ENCODE measurements around the gene MBP. TPM values are rescaled to one million over a fixed set of nuclear protein-coding genes. Genes with fewer than 3 reads are reported as not detected.

The MBP gene
- total and polyA plus RNA-seq, 4 donors = 619 to 2,945 (median 1,632) TPM

- Histone ChIP-seq H3K4me3 (ENCODE audit: low read depth, low read length) (no peak overlapping the region), H3K9me3 (ENCODE audit: control insufficient read depth, insufficient read depth, low read length) (no peaks in the 10 kb centered on the region), H3K4me1 (ENCODE audit: control insufficient read depth, insufficient read depth, low read length) (no peaks in the 10 kb centered on the region), H3K27ac (ENCODE audit: low read depth, low read length) (no peak overlapping the region), H3K27me3 (ENCODE audit: control insufficient read depth, insufficient read depth, low read length) (no peaks in the 10 kb centered on the region), H3K36me3 (ENCODE audit: control insufficient read depth, insufficient read depth, low read length) (peaks cover 37% of the 10 kb centered on the region)
- WGBS (ENCODE audit: insufficient coverage) = 92% methylated on average over 18 of the region's 18 CpGs
- DNase-seq (ENCODE audit: low read depth in 4 of 6, low spot score in 6 of 6) = no peak
These were observed 196.8 kb downstream of the MBP start for GRCh38 chr18:76935722-76936337.

GRCh38 chr18:76932026-76932819 is 200.4 kb downstream of the MBP start:
- Histone ChIP-seq H3K4me3 (ENCODE audit: low read depth, low read length) (no peak overlapping the region), H3K9me3 (ENCODE audit: control insufficient read depth, insufficient read depth, low read length) (no peaks in the 10 kb centered on the region), H3K4me1 (ENCODE audit: control insufficient read depth, insufficient read depth, low read length) (no peaks in the 10 kb centered on the region), H3K27me3 (ENCODE audit: control insufficient read depth, insufficient read depth, low read length) (no peaks in the 10 kb centered on the region), H3K27ac (ENCODE audit: low read depth, low read length) (no peak overlapping the region), H3K36me3 (ENCODE audit: control insufficient read depth, insufficient read depth, low read length) (peaks cover 29% of the 10 kb centered on the region)
- WGBS (ENCODE audit: insufficient coverage) = 98% methylated on average over 9 of the region's 11 CpGs
- no peak for DNase-seq (ENCODE audit: low read depth in 4 of 6, low spot score in 6 of 6)

- Histone ChIP-seq H3K27me3 (ENCODE audit: control insufficient read depth, insufficient read depth, low read length) (no peaks in the 10 kb centered on the region), H3K4me1 (ENCODE audit: control insufficient read depth, insufficient read depth, low read length) (no peaks in the 10 kb centered on the region), H3K4me3 (ENCODE audit: low read depth, low read length) (no peak overlapping the region), H3K27ac (ENCODE audit: low read depth, low read length) (no peak overlapping the region), H3K9me3 (ENCODE audit: control insufficient read depth, insufficient read depth, low read length) (no peaks in the 10 kb centered on the region), H3K36me3 (ENCODE audit: control insufficient read depth, insufficient read depth, low read length) (peaks cover 28% of the 10 kb centered on the region)
- WGBS (ENCODE audit: insufficient coverage) = 100% methylated on average over 1 of the region's 6 CpGs
- DNase-seq (ENCODE audit: low read depth in 4 of 6, low spot score in 6 of 6) = no peak
These were observed 201.4 kb downstream of the MBP start for GRCh38 chr18:76931171-76931570.

Other genes starting within 250 kb of the MBP start
- gene GALR1, start 117.1 kb upstream of the MBP start, total RNA-seq = 1 to 10 TPM in 1 of 2 donors, under 1 TPM in 1; 0.72 to 3.2 TPM
- gene GALR1, start 117.1 kb upstream of the MBP start, polyA plus RNA-seq (ENCODE audit: insufficient read length in 2 of 2) = 1 to 10 TPM; 1.4 to 2.5 TPM